LHCN-M2 (cell line): ENCODE data around the gene PTPRK. TPM values are rescaled to one million over a fixed set of nuclear protein-coding genes. Genes with fewer than 3 reads are reported as not detected.

Source experiments
- DNase-seq: peaks from one replicate; pipeline ENCODE4 v3.0.0-alpha.2; 2012; ENCODE audit warnings: low read depth
- total RNA-seq: library from RNA; depleted of rRNA; stranded (reverse); fragments of >200 nt; gene quantifications from 2 replicates; pipeline ENCODE4 v1.2.3, GENCODE V29; 2014

The PTPRK gene
- total RNA-seq, 1 experiment from 2014 or later, result 50.9 TPM

DNA sequence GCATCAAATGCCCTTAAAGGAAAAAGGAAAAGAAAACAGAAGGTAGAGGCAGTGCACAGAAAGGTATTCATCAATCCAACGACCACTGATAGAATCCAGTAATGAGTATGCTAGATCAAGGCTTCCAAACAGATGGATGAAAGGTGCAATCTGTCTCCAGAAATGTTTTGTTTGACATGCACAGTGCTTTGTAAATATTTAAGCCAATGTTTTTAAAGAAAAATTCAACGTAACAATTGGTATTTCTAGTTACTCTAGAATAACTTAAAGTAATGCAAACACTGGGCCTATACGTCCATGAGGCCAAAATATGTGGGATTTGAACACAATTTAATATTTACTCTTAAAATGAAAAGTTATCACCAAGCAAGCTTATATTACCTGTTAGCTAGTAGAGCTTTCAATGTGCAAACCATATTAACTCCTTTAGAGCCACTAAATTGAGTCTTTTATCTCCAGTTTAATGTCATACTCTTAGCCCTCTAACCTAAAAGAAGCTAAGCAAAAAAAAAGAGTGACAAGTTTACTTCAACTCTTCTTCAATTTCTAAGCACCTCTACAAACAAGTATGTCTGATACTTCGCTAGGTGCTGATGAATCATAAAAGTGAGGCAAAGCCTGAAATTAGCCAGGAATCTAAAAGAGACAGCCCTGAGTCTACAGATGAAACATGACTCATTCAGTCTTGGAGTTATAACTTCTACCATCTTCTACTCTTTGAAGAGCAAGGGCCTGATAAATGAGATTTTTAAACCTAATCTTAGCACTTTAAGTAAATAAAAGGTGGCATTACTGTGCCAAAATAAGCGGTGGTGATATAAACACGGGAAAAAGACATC is 169.8 kb downstream of the PTPRK start:
- DNase-seq, result peak; percentile 46

DNA sequence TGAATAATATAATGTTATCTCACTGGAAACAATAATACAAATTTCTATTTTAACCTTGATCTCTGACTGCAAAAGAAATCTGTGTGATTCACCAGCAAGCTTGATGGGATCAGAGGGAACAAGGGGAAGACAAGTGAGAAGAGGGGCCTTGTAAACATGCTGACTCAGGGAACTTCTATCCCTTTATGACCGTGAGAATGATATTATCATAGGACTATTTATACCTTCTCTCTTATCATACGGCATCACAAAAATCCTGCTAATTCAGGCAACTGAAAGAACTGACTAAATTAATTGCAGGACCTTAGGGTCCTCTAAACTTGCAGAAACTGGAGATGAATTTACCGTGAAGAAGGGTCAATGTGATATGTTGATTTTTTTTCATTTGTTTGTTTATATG is 173.3 kb downstream of the PTPRK start:
- DNase-seq, result no peak

DNA sequence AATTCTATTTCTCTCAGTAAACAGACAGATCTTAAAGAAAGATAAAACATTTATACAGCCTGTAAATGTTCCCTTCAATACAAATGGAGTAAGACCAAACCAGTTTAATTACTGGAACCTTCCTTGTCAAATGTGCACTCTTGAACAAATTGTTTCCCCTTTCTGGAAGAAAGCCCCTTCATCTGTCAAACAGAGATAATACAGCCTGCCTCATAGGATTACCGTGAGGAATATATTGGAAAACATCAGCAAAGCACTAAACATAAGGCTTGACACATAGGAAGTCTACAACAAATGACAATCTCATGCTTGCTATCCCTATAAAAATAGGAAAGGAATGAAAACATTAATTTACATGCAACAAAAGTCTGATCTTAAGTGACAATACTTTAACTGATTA is 173.8 kb downstream of the PTPRK start:
- DNase-seq, result no peak

DNA sequence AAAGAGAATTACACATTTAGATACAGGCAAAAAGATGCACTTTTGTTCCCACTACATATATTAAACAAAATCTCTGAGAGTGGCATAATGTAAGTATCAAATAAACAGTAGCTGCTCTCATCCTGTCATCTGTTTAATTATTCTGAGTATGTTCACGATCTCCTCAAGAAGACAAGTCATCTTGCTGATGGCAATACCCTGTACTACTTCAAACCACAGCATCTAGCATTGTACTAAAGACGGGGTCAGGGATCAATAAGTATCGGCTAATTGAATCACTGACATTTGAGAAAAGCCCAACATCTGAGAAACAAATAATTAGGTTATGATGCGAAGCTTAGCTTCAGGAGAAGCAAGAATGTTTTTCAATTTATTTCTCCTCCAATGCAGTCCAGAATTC is 175.1 kb downstream of the PTPRK start:
- DNase-seq, result no peak

DNA sequence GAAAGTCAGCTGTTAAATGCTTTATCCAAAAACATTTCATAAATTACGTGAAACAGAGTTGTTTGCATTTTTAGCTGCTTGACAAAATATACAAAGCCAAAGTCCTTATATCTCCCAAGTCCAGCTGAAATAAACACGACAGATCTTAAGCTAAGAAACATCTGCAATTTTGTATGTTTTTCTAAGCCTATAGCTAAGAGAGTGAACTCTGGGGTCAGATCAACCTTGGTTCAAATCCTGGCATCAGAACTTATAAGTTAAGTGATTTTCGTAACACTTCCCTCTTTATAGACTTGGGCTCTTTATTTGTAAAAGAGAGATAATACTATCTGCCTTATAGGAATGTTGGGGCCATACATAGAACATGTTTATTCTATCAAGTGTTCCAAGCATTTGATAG is 176.7 kb downstream of the PTPRK start:
- no peak for DNase-seq

DNA sequence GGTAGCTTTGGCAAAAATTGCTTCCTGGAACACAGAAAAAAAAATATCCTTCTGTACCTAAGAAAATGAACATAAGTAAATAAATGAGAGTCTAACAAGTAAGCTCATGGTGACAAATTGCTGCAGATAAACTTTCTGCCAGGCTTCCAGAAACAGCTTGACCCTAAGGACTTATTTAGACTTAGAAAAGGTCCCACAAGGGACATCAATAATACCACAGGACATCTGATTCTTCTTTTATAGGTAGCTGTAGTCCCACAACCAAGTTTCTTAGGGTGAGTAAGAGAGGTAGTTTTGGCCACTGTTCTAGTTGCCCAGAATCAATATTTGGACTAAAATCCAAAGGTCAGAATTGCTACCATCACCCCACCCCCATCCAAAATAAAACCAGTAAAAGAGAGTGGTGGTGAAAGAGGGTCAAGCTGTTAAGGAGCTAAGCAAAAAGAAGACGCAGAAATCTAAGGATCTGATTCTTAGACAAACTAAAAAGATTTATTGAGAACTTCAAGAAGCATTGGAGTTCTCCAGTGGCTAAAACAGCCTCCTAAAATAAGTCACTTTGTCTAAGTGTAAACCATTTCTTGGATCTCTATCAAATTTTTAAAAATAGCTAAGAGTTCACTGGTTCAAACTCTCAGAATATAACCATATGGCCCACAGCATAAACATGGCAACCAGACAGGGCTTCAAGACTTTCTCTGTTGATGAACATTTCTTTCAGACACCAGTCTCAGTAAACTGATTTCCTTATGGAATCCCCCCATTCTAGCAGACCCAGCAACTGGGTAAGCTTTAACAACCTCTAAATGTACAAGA is 180.6 kb downstream of the PTPRK start:
- DNase-seq, result no peak

DNA sequence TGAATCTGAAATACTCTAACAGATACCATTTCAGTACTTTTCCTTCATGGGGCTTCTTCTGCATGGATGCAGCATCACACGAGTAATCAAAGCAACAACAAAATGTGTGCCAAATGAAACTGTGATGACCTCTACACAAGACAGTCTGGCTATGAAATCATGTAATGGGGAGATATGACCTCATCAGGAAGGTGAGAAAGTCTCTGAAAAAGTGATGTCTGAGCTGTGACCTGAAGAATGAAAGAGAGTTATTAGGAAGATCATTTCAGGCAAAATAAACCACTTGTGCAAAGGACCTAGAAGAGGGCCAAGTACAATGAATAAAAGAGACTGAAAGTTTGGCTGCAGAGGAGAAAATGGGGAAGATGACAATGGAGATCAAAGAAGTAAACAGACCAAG is 182.8 kb downstream of the PTPRK start:
- DNase-seq, result no peak

DNA sequence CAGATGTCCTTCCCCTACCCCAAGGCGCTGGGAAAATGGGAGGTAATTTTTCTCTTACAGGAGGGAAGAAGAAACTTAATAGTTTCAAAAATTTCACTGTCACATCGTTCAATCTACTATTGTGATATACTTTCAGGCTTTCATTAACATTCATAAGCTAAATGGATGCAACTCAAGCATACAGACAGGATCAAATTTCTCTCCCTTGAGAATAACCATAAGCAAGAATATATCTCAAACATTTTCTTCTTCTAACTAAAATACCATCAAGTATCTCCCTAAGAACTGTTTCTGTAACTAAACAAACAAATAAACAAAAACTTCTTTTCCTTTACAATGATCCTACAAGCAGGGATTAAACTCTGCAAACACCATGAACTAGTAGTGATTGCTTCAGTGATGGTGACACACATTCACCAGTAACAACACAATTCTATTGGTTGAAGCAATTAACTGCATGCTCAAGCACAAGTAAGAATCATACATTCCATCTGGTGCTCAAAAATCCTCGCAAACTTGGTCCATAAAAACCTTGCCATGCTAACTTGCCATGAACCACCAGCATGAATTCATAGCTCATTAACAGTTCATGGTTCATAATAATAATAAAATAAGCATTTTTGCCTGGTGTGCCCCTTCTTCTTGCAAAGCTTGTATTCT is 183.8 kb downstream of the PTPRK start:
- DNase-seq, result no peak

DNA sequence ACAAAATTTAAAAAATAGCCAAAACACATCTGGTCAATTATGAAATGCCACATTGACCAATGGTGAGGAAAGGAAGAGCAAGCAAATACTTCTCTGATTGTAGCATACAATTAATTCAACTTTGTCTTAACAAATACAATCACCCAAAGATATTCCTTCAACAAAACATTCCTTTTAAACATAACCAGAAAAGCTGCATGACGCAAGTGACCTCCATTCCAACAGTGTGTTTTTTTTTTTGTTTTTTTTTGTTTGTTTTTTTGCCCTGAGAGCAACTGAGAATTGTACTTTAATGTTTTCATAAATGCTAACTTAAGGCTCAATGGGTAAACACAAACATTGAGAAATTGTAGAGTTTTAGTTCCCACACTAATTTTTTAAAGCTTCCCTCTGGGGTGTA is 184.4 kb downstream of the PTPRK start:
- no peak for DNase-seq

DNA sequence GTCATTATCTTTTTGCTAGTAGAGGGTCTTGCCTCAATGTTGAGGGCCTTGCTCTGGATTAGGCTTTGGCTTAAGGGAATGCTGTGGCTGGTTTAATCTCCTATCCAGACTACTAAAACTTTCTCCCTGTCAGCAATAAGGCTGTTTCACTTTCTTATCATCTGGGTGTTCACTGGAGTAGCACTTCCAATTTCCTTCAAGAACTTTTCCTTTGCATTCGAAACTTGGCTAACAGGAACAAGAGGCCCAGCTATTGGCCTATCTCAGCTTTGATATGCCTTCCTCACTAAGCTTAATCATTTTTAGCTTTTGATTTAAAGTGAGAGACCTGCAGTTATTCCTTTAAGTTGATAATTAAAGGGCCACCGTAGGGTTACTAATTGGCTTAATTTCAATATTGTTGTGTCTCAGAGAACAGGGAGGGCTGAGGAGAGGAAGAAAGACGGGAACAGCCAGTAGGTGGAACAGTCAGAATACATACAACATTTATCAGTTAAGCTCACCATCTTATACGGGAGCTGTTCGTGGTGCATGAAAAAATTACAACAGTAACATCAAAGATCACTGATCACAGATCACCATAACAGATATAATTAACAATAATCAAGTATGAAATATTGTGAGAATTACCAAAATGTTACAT is 186.7 kb downstream of the PTPRK start:
- DNase-seq, result no peak

DNA sequence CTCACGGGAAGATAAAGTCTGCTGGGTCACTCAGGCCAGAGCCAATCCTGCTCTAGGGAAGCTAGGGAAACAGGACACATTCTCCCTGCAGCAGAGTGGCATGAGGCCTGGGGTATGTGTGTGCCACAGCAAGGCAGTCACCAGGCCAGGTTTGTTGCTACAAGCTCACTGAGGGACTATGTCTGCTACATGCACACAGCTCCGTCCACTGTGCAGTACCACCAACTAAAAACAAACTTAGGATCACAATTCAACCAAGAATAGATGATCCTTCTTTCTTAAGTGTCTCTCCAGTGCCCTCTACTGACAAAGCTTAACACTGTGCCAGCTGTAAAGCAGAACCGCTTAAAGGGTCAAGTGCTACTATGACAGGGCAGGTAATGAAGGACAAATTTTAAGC is 192.5 kb downstream of the PTPRK start:
- no peak for DNase-seq

DNA sequence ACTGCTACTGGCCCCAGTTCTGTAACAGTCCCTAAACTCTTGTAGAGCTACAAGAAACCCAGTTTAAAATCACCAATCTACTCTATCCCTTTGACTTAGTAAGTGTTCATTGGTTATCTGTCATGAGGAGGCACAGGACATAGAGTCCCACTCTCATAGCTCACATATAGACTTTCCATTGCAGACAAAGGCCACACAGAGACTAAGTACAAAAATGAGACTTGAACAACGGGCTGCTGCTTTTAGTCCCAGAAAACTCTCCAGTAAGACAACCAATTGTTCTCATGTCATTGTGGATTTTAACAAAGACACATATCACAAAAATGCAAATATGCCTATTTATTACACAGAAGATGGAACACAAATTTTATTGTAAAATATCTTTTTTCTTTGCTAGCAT is 197.4 kb downstream of the PTPRK start:
- DNase-seq, result no peak

DNA sequence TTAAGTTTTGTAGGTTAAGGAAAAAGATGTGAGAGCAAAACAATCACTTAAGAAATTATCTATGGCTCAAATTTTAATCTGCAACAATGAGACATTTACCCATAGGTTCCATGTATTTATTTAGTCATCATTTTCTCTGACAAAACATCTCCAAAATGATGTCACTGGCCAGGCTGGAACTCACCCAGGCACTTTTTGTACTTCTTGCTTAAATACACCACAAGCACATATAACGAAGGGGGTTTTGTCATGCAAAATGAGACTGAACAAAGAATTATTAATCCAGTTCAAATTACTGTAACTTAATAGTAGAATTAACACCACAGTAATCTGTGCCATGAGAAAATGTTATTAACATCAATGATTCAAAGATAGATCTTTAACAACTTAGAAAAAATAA is 200.5 kb downstream of the PTPRK start:
- DNase-seq, result no peak

DNA sequence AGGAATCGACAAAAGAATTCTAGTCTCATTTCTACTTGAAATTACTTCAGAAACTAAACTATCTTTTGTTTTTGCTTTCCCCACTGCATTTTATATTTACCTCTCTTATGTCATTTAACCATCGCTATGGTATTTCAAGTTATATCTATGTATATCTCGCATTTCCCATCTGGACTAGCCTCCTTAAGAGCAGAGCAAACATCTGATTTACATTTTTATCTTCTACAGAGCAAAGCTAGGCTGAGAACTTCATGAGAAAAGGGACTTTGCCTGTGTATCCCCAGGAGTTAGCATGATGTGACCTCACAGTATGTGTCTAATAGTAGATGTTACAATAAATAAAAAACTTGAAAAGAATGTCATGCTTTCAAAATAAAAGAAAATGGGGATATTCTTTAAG is 201.2 kb downstream of the PTPRK start:
- DNase-seq, result no peak

DNA sequence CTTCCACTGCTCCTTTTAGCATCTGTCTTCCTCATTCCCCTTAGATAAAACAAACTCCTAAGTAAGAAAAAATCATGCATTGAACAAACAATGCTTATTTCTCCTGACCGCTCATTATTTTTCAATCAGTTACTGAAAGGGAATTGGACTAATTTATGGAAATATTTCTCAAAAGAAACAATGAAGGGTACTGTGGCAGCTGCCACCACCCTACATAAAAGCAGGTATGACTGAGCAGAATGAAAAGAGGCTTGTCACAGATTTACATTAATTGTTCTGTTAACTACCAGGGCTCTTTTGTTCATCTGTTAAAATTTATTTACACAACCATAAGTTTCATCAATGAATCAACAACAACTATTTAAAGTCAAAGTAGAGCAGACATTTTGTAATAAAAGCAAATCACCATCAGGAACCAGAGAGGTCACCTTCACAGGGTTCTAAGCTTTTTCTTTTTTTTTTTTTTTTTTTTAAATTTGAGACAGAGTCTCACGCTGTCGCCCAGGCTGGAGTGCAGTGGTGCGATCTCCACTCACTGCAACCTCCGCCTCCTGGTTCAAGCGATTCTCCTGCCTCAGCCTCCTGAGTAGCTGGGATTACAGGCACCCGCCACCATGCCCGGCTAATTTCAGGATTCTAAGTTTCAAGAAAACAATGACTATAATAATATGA is 204.0 kb downstream of the PTPRK start:
- no peak for DNase-seq

DNA sequence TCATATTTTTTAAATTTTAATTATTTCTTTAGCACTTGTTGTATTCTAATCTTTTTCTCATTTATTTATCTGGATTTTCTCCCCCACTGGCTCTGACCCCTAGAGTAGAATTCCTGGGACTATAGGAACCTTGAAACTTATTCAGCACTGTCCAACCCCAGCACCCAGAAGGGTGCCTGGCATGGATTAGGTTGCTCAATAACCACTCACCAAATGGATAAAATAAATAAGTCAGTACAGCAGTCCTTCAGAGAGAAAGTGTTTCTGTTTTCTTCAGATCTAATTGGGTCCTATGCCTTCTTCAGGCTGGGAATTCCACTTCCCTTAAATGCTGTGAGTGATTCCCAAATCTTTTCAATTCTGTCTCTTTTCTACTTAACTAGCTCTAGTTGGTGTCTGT is 206.2 kb downstream of the PTPRK start:
- DNase-seq, result no peak

DNA sequence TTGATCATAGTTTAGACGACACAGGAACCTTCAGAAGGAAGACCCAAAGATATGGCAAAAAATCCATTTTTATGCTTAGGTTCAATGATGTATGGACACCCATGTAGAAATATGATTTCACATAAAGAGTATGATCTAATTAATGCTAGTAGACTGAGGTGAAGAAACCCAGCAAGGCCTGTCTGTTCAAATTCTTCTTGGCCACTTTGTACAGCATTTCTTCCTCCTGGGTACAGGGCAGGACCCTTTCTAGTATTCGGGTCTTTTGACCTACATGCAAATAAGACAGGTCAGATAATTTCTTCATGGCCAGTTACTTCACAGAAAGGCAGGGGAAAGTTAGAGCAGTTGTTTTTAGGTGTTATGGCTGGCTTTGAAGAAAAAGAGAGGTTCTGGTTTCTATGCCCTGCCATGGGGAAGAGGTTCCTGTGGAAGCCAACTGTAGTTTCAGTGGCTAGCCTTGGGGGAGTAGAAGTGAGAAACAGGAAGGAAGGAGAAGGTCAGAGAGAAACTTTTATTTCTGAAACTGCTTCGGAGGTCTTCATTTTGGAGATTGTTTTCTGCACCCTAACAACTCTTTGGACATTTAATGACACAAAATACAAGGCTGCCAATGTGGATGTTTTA is 208.3 kb downstream of the PTPRK start:
- DNase-seq, result no peak

DNA sequence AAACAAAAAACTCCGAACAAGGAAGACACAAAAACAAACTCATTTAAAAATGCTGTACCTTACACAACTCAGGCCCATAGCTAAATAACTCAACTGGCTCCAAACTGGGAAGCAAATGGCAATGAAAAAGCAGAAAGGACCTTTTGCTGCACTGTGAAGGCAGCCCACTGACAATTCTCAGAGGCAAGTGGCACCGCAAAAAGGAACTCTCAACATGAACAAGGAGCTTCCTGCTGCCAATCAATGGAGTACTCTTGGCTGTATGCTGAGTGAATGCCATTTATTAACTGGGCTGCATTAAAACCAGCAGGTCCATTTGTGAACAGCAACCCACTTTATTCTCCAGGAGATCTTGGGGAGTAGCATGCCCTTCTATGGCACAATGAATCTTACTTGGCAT is 209.9 kb downstream of the PTPRK start:
- no peak for DNase-seq

DNA sequence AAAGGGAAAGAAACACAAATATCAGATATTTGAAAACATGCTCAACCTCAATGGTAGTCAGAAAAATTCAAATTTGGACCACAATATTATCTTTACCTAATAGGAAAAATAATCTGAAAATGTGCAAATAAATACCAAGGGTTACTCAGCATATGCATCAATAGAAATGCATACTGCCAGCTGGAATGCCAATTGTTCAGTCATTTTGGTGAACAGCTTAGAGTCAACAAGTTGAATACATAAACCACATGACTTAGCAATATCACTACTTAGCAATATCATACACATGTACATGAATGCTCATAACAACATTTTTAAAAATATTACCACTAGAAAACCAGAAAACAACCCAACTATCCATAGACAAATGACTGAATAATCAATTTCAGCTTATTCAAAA is 212.7 kb downstream of the PTPRK start:
- DNase-seq, result no peak

DNA sequence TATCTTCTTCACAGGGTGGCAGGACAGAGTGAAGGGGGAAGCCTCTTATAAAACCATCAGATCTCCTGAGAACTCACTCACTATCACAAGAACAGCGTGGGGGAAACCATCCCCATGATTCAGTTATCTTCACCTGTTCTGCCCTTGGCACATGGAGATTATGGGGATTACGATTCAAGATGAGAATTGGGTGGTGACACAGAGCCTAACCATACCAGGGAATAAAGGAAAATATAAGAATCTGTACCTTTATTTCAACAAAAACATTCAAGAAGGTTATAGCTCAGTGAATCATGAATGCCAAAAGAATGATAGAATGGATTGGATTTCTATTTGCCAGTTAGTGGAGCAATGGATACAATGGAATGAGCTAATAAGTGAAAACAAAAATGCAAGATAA is 214.4 kb downstream of the PTPRK start:
- DNase-seq, result peak; percentile 79

DNA sequence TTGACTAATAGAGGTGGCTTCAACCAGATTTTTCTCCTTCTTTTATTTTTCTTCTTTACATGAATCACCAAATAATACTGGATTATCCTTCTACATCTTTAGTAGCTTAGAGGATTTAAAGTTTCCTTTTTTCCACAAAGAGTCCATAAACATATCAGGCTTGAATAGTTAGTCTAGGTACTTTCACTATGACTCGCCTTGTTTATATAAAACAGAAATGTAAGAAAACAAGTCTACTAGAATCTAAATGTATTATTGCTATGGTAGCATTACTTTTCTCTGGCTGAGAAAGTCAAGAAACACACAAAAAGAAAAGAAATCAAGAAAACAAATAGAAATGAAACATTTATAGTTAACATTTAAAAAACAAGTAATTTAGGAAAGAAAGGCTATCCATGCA is 215.2 kb downstream of the PTPRK start:
- DNase-seq, result peak; percentile 46
